ENCODE results near the gene POLR2J2. TPM values are rescaled to one million over a fixed set of nuclear protein-coding genes. Genes with fewer than 3 reads are reported as not detected.
"Not testable (repeated sequence)": the region's sequence is repeated elsewhere in the genome, so short reads cannot be mapped to it uniquely, and the experiment has no call there.

Gene POLR2J2
- 1.2 and 2.4 TPM in 2 replicates for total RNA-seq

- peak in 1 of 2 donors; percentile 64 for DNase-seq (ENCODE audit: low read depth in 2 of 2)
Observed at GRCh38 chr7:102671166-102671955, at the start of gene POLR2J2. Gene POLR2J2 (minus strand): TSS chr7:102671663. CDS start chr7:102671601, 62 bp downstream.

DNA sequence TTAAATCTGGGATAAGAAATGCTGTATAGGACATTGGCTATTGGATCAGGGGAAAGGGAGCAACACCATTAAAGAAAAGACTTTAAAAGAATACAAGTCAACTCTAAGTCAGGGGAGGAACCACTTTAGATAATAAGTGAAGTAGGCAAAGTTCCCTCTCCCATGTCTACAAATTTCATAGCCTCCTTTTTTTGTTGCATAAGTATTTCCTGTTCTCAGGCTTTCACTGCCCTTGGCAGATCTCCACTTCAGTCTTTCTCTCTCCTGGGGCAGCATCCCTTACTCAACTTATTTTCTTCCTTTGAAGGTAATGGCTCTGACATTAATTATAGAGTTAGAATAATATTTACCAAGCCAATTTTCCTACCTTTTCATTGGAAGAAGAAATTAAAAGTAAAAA lies 47.0 kb upstream of the POLR2J2 start:
- not testable (repeated sequence) for DNase-seq (ENCODE audit: low read depth in 2 of 2)

GRCh38 chr7:102715718-102716117 lies 44.3 kb upstream of the POLR2J2 start:
- DNase-seq (ENCODE audit: low read depth in 2 of 2), result peak in 1 of 2 donors; percentile 1

- DNase-seq (ENCODE audit: low read depth in 2 of 2), result not testable (repeated sequence)
Observed at GRCh38 chr7:102714774-102715522, 43.5 kb upstream of the POLR2J2 start.

DNA sequence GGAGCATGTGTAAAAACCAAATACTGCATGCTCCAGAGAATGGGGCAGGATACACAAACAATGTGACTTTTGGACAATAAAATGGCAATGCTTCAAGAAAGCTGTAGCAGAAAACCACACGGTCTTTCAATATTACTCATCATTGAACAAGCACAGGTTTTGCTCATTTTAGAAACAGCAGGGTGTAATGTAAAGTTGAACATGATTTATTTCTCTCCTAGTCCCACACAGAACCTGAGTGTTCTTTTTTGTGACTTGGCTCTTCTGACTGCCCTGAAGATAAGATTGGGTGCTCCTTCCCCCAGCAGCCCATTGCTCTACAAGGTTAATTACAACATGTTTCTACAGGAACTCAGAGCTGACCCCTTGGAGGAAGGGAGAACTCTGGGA lies 42.2 kb upstream of the POLR2J2 start:
- DNase-seq (ENCODE audit: low read depth in 2 of 2), result not testable (repeated sequence)

GRCh38 chr7:102713011-102713690 lies 41.7 kb upstream of the POLR2J2 start:
- not testable (repeated sequence) for DNase-seq (ENCODE audit: low read depth in 2 of 2)

- not testable (repeated sequence) for DNase-seq (ENCODE audit: low read depth in 2 of 2)
Observed at GRCh38 chr7:102698962-102699750, 27.7 kb upstream of the POLR2J2 start.

- DNase-seq (ENCODE audit: low read depth in 2 of 2), result not testable (repeated sequence)
Observed at GRCh38 chr7:102697642-102698512, 26.4 kb upstream of the POLR2J2 start.

GRCh38 chr7:102696009-102696408 lies 24.5 kb upstream of the POLR2J2 start:
- not testable (repeated sequence) for DNase-seq (ENCODE audit: low read depth in 2 of 2)

GRCh38 chr7:102695033-102695552 lies 23.6 kb upstream of the POLR2J2 start:
- DNase-seq (ENCODE audit: low read depth in 2 of 2), result not testable (repeated sequence)

- not testable (repeated sequence) for DNase-seq (ENCODE audit: low read depth in 2 of 2)
Observed at GRCh38 chr7:102694008-102694407, 22.5 kb upstream of the POLR2J2 start.

- not testable (repeated sequence) for DNase-seq (ENCODE audit: low read depth in 2 of 2)
Observed at GRCh38 chr7:102690602-102691001, 19.1 kb upstream of the POLR2J2 start.

- not testable (repeated sequence) for DNase-seq (ENCODE audit: low read depth in 2 of 2)
Observed at GRCh38 chr7:102689436-102690282, 18.2 kb upstream of the POLR2J2 start.

GRCh38 chr7:102688299-102689036 lies 17.0 kb upstream of the POLR2J2 start:
- DNase-seq (ENCODE audit: low read depth in 2 of 2), result not testable (repeated sequence)

GRCh38 chr7:102682560-102682959 lies 11.1 kb upstream of the POLR2J2 start:
- DNase-seq (ENCODE audit: low read depth in 2 of 2), result not testable (repeated sequence)

DNA sequence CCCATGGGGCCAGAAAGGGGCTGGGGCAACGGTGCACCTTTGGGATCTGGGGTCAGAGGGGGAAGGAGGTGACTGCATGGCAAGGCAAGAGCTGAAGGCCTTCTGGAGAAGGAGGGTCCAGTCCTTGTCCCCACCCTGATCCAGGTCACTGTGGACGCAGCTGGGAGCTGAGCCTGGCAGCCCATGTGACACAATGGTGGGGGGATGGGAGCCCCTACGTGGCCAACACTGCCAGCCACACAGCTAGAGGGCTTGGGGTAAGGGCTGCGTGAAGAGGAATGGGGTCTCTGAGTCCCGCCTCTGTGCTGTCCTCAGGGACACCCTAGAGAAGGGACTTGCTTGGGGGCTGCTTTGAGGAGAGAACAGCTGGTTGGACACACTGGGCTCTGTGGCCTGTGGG lies 9.3 kb upstream of the POLR2J2 start:
- not testable (repeated sequence) for DNase-seq (ENCODE audit: low read depth in 2 of 2)

DNA sequence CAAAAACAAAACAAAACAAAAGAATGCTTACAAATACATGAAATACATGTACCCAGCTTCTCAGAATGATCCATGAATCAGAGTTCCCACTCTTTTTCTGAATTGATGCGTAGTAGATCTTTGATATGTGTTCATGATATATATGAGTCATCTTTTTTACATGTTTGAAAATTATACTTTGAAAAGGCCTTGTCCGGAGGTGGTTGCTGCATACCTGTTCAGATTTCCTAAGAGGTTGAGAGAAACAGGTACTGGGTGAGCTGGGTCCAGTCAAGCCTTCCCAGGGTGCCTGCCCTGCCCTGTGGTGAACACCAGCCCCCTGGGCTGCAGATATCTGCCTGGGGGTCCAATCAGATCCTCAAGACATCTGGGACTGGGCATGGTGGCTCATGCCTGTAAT lies 4.1 kb upstream of the POLR2J2 start:
- not testable (repeated sequence) for DNase-seq (ENCODE audit: low read depth in 2 of 2)

- DNase-seq (ENCODE audit: low read depth in 2 of 2), result not testable (repeated sequence)
Observed at GRCh38 chr7:102673447-102674067, 2.1 kb upstream of the POLR2J2 start.
